C1 segment of cervical spinal cord (tissue), 14 donors: ENCODE measurements around the gene CDKN2B-AS1.
"Not testable (repeated sequence)": the region's sequence is repeated elsewhere in the genome, so short reads cannot be mapped to it uniquely, and the experiment has no call there.

Source experiments
- DNase-seq, 14 donors: peaks; one replicate each; lab custom pipeline; 2025; lab: John Stamatoyannopoulos, UW

CDKN2B-AS1 gene

GRCh38 chr9:22043928-22044327 is 49.3 kb downstream of the CDKN2B-AS1 start:
- DNase-seq: no peak

GRCh38 chr9:22044583-22044982 is 50.0 kb downstream of the CDKN2B-AS1 start:
- no peak for DNase-seq

GRCh38 chr9:22045423-22045822 is 50.8 kb downstream of the CDKN2B-AS1 start:
- no peak for DNase-seq

- no peak for DNase-seq
These were observed 51.8 kb downstream of the CDKN2B-AS1 start for GRCh38 chr9:22046243-22046885.

GRCh38 chr9:22047596-22047995 is 53.0 kb downstream of the CDKN2B-AS1 start:
- DNase-seq: no peak

GRCh38 chr9:22049411-22049810 is 54.8 kb downstream of the CDKN2B-AS1 start:
- peak in 1 of 14 donors; percentile 24 for DNase-seq

DNA sequence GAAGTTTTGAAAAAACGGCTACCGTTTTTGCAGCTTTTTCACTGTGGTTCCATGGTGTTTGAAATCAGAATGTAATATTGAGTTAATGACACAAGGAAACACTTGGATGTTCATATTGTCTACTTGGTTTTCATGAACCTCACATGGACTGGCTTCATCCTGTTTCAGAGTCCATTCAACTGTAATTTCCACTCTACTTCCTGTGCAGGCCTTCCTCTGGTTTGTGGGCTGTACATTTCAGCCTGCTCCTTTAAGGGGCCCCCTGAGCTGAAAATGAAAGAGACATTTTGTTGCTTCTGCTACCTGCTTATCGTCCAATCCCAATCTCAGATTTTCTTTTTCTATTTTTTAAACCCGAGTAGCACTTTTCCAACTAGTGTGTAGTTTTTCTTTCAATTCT is 56.3 kb downstream of the CDKN2B-AS1 start:
- no peak for DNase-seq

GRCh38 chr9:22052376-22052945 is 57.9 kb downstream of the CDKN2B-AS1 start:
- peak in 4 of 14 donors; percentile 2 to 5 (median 2) for DNase-seq

GRCh38 chr9:22053178-22053577 is 58.6 kb downstream of the CDKN2B-AS1 start:
- no peak for DNase-seq

- no peak for DNase-seq
These were observed 59.5 kb downstream of the CDKN2B-AS1 start for GRCh38 chr9:22054076-22054475.

- DNase-seq: no peak
These were observed 59.9 kb downstream of the CDKN2B-AS1 start for GRCh38 chr9:22054529-22054928.

- DNase-seq: no peak
These were observed 60.5 kb downstream of the CDKN2B-AS1 start for GRCh38 chr9:22055090-22055489.

GRCh38 chr9:22056402-22056801 is 61.8 kb downstream of the CDKN2B-AS1 start:
- DNase-seq: no peak

DNA sequence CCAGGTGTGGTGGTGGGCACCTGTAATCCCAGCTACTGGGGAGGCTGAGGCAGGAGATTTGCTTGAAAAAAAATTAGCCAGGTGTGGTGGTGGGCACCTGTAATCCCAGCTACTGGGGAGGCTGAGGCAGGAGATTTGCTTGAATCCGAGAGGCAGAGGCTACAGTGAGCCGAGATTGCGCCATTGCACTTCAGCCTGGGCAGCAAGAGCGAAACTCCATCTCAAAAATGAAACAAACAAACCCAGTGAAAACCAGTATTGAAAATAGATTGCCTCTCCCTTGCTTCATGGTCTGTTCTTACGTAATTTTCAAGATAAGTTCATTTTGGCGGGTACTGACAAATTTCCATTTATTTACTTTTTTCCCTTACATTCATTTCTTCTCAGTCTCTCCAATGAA is 63.4 kb downstream of the CDKN2B-AS1 start:
- DNase-seq: not testable (repeated sequence)

DNA sequence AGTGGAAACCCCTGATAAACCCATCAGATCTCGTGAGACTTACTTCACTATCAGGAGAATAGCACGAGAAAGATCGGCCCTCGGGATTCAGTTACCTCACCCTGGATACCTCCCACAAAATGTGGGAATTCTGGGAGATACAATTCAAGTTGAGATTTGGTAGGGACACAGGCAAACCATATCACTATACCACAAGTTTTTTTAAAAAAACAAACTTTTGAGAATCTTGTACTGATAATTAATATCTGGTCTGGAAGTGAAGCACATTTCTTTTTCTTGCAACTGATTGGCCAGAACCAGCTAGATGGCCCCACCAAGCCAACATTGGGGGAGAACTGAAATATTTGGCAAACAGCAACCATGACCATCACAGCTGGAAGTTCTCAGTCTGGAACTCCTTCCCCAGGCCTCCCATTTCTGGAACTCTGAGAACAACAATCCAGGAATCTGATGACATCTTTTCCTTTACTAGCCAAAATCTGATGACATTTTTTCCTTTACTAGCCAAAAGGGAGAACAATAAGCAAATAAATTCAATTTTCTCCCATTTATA is 66.3 kb downstream of the CDKN2B-AS1 start:
- no peak for DNase-seq

DNA sequence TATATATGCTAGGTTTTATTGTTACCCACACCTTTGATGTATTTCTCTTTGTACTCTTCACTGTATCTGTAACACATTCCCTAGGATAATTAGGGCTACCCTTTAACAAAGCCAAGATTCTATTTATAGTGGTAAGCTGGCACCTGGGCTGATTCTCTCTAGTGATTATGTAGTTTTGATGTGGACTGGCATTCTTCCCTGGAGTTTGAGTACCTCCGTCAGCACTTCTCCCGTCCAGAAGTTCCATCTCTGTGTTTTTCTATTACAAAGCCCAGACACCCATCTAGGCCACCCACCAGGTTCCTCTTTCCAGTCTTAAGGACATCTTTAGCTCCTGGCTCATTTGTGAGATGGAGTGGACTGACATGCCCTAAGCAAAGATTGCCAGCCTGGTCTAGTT is 70.4 kb downstream of the CDKN2B-AS1 start:
- no peak for DNase-seq

- DNase-seq: no peak
These were observed 71.0 kb downstream of the CDKN2B-AS1 start for GRCh38 chr9:22065431-22066200.

GRCh38 chr9:22067196-22067595 is 72.6 kb downstream of the CDKN2B-AS1 start:
- no peak for DNase-seq

DNA sequence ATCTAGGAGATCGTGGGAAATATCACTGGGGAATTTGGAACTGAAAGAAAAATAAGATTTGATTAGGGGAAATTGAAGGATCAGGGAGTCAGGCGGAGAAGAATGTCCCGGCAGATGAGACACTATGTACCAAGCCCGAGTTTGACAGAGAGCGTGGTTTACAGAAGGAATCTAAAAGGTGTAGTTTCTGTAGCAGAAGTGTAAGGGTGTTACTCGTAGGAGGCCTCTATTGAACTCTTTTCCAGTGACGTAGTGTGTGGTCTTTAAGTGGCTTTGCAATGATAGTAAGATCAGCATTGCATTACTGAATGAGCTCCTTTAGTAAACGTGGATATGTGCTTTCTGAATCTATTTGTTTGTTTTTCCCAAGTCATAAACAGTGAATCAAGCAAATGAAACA is 73.8 kb downstream of the CDKN2B-AS1 start:
- DNase-seq: no peak

DNA sequence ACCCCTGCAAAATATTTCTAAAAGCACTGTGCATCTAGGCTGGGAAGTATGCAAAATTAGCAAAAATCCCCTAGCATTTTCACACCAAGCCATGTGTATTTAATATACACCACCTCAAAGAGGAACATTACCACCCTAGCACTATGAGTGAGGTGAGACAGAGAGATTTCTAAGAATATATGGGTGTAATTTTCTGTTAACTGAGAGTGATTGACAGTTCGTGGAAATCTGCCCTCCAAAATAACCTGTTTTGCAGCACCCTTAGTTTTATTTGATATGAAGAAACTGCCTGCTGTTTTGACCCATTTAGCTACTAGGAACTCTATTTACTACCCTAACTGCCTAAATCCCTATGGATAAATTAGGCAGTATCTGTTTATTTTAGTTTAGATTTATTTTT is 78.8 kb downstream of the CDKN2B-AS1 start:
- DNase-seq: no peak

GRCh38 chr9:22078081-22078480 is 83.5 kb downstream of the CDKN2B-AS1 start:
- DNase-seq: no peak

DNA sequence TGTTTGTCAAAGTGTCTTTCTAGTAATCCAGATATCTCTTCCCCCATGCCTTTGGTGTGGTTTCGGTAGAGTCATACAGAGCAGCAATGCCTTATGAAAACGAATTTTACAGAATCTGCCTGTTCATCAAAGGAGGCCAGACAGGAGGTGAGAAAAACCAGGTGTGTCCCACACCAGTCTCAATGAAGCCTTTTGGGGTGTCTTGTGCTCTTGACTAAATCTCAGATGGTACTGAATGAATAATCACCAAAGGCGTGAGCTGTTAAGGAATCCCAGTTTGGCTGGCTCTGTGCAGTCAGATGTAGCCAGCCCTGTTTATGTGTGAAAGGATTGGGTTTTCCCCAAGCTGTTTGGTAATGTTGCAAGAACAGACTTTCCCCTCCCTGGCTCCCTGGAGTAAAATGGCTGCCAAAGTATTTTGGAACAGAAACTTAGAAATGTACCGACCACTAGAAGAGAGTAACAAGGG is 85.3 kb downstream of the CDKN2B-AS1 start:
- peak in 5 of 14 donors; percentile 8 to 28 (median 18) for DNase-seq
